Activated T-cell treated with anti-CD3 and anti-CD28 coated beads, Interleukin-2, amount 50 U/mL, for 1 hour (primary cell): ENCODE measurements around the gene MTMR4.
"Not testable (repeated sequence)": the region's sequence is repeated elsewhere in the genome, so short reads cannot be mapped to it uniquely, and the experiment has no call there.

Experiments
- DNase-seq: peaks from one replicate; pipeline ENCODE4 v3.0.0-alpha.2; 2020

Gene MTMR4

DNA sequence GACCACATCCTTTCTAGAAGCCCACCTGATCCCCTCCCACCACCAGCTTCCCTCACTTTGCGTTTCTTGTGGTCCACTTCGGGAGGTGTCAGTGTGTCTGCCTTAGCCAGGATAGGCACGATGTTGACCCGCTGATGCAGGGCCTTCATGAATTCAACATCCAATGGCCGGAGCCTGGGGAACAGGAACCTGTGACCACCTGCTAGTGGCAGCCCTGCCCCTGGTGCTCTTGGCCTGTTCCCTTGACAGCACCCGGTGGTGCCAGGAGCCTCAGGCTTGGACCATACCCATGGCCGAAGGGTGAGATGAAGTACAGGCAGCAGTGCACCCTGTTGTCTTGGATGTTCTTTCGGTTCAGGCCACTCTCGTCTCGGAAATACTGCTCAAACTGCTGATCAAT is 7.2 kb upstream of the MTMR4 start:
- DNase-seq = no peak

DNA sequence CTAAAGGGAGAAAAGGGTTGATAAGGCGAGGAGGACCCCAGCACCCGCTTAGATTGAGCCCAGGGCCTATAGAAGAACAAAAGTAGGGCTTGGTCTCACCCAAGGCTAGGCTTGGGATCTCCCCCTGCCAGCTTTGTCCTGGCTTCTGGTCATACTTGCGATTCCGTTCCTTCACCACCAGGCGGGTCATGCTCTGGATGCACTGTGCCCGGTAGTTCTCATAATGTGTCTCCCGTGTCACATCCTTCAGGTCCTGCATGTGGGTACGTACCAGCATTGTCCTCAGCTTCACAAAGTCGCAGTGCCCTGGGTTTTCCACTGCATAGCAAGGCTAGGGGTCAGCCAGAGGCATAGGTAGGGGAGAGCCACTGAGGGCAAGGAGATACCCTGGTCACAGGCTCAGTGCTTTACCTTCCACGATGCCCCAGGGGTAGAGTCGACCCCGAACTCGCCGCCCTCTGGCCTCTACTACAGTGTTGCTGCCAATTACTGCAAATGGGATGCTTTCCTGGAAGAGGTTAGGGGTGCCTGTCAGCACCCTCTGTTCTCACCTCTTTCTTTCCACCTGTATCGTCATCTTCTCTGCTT is 6.5 kb upstream of the MTMR4 start:
- no peak for DNase-seq

DNA sequence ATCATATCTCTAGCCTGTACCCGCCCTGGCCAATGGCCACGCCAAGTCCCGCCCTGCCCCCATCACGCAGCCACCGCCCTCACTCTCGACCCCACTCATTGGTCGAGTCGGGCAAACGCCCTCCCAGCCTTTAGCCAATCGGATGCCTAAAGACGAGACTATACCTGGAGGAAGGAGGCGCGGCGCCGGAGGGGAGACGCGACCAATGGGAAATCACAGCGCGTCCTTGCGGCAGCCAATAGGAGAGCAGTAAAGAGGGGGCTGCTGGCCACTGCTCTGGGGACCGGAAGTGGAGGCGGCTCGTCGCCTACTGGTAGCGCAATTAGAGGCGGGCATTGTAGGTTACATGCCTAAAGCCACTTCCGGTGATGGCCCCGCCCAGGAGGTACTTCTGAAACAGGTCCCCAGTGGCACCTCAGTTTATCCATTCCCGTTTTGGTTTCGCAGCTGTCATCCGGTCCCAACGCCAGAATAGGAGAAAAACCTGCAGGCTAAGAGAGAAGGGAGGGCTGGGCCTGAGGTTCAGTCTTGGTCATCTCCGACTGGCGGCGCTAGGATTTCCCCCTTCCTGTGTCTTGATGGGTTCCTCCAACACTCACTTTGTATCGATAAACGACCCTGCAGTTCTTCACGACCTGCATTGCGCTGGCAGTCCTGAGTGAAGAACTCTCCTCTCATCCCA is 3.6 kb upstream of the MTMR4 start:
- DNase-seq = peak; percentile 98

DNA sequence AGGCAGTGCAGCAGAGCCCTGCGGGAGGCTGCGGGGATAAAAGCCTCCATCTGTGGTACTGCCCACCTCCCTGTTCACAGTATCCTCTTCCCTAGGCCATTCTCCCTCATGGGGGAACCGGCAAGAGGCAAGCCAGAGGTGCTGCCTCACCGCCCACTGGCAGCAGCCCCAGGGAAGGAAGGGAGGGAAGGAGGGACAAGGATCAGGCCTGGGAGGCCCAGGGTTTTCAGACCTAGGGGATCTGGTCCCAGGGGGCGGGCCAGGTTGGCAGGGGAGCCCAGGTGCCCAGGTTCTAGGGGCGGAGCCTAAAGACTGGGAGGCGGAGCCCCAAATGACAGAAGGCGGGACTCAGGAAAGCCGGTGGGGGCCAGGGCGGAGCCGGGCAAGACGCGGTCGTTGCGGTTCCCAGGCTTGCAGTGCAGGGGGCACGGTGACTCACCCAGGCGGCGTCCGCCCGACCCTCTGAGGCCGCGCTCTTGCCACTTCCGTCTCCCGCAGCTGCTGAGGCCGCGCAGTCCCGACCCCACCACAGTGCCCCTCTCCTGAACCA is 3.0 kb upstream of the MTMR4 start:
- DNase-seq = no peak

DNA sequence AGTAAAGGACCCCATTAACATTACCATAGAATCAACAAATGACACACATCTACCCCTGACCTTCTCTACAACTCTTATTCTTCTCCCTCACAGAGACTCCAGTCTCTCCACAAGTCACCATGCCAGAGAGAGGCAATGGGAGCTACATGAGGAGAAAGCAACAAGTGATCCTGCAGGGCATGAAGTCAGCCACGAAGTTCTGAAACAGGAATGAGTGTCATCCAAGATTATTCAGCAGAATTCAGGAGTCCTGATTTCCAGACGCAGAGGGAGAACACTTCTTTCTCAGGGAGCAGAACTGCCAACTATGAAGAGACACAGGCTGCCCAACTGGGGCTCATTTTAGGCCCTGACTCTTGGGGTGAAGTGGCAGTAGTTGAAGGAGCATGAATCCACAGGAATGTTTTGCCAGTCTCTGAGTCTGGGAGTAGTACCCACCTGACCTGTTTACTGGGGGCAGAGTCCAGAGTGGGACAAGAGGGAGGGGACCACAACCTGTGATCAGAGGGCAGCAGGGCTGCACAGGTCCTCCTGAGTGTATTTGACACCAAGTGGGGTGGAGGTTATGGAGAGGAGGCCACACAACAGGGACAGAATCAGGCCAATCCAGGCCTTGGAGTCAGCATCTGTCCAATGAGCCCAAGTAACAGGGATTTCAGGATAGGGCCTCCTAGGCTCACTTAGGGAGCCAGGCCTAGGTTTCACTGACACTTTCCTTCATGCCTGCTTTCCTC is 2.4 kb upstream of the MTMR4 start:
- DNase-seq = no peak

DNA sequence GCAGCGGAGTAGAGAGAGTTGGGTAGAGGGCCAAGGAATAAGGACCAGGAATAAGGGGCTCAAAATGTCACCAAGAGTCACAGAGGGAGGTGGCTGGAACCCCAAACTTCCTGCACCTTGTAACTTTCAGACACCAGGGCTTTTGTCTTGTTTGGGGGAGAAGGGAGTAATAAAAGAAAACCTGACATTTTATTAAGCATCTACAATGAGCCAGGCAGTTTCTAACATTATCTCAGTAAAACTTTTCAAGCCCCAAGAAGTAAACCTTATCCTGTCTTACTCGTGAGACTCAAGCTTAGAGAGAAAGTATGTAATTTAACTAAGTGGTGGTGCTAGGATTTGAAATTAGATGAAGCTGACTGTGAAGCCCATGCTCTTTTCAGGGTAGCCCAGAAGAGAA is 848 bp upstream of the MTMR4 start:
- no peak for DNase-seq

DNA sequence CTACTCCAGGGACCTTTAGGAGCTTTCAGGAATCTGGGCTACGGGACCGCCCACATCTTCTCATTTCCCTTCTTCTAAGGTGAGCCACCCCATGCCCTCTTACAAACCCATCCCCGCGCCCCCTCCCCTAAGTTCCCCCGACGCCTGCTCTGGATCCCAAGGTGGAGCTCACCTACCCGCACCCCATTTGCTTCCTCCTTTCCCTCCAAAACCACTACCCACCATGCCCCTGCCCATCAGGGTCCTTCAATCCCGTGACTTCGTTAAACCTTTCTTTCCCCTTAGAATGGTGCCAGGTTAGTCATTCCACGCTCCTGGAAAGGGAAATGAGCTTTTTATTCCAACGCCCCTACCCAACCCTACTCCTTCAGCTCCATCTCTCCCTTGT is 326 bp upstream of the MTMR4 start:
- no peak for DNase-seq

DNA sequence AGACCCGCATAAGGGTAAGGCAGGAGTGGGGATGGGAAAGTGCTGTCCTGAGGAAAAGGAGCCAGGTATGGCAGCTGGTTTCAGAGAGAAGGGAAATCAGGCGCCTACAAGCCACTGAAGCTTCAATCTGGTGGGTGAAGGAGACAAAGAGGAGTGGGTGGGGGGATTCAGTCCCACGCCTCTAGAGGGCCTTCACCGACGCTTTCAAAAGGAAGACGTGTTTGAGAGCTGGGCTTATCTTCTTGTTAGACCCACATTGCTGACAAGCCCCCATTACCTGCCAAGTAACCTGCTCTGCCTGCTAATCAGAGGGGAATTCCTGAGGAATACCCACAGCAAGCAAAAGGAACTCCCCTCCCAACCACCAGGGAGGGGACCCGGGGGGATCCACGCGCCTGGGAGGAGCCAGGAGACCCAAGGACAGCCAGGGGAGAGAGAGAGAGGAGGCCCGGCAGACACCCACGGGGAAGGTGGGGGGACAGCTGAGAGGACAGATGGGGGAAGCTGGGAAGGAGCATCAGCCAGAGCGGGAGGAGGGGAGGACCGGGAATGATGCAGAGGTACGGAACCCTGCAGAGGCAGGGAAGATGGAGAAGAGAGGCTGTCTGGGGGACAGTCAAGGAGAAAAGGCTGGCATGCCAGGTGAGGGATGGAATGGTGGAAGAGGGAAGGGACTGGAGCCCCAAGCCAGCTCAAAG is 1.0 kb downstream of the MTMR4 start:
- no peak for DNase-seq

DNA sequence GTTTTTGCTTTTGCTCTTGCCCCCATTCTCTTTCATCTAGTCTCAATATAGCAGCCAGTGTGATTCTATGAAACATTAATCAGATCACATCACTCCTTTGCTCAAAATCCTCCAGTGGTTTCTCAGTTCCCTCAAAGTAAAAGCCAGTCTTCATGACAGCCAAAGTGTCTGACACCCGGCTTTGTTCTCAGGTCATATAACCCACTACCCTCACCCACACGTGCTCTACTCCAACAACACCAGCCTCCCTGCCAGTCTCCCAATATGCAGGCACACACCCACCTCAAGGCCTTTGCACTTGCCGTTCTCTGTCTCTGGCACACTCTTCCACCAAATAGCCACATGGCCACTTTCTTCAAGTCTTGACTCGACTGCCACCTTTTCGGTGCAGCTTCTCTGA is 4.4 kb downstream of the MTMR4 start:
- DNase-seq = no peak

DNA sequence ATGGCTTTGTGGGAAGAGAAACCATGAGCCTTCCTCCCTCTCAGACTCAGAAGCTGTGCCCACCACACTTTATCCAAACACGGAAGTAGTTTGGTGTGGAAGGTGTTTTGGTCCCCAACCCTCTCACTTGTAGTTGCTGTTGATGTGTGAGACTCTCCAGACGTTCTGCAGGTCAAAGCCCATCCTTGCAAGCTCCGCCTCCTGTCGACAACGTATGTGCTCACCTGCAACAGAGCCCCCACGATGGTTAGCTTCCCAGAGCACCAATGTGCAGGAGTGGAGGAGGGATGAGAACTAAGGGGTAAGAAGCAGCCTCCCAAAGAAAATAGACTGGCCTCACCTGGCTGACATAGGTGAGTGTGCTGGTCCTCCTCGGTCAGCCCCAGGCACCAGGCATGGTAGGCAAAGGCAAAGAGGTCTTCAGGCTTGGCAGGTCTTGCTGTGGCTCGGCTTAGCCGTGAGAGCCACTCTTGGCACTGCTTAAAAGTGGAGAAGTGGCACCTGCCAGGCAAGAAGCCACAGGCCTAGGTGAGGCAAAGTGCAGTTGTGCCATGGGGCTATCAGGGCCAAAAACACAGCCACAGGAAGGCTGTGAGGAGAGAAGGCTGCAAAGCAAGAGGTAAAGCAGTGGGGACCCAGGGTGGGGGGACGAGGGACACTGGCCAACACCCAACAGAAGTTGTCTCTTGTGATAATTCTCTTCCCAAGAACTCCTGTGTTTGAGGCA is 5.9 kb downstream of the MTMR4 start:
- DNase-seq = no peak

DNA sequence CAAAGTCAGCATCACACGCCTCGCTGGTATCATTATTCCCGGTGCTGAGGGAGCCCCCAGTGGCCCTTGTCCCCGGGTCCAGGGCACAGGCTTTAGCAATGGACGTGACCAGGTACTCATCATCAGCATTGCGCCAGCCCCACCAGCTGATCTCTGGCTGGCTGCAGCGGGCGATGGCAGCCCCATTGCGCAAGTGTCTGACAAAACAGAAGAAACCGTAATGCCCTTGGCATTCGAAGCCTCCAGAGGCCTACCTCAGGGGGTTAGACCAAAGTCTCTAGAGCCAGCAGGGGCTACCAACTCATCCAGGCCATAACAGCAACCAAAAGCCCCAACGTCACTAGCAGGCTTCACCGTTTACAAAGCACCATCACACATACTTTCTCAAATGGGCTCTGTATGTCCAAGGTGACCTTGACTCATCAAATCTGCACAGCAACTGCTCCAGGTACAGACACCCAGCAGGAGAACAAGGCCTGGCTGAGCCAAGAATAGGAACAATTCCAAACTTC is 7.3 kb downstream of the MTMR4 start:
- no peak for DNase-seq

DNA sequence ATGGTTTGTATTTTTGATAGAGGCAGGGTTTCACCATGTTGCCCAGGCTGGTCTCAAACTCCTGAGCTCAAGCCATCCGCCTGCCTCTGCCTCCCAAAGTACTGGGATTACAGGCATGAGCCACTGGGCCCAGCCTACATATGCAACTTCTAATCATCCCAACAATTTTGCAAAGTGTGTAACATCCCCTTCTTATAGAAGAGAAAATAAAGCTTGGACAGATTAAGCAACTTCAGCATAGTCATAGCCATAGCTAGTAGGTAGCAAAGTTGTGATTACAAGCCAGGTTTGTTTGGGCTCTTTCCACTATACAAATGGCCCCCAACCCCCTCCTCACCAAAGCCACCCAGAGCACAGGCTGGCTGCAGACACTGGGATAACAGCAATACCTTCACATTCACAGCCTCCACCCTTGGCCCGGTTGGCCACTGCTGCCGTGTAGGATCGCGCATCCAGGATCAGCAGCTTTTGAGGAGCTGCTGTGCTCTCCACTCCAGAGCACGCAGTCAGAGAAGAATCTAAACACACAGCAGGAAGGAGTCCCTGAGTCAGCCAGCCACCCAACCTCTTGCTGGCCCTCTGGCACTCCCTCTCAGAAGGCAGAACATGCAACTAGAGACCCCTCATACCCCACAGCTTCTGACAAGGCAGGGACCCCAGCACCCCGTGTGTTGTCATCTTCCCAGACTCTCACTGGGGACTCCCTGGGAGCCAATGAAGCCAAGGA is 7.9 kb downstream of the MTMR4 start:
- DNase-seq = no peak

DNA sequence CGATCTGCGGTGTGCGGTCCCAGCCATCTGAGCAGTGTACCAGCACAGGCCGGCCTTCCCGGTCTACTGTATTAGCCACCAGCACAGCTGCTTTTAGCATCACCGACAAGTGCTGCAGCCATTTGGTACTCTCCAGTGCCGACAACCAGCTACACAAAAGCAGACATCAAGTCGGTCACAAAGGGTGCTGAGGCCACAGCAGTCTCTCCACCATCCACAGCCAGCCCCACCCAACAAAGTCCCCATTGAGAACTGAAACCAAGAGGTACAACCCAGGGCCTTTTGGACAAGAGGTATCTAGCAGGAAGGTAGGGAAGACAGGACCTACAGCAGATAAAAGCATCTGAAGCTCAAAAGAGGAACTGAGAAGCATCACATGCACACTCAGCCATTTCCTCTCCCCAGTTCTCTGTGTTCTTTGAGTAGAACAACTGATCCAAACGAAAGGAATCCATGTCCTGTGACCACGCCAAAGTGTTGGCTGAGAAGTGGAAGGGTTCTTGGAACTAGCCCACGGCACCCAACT is 9.5 kb downstream of the MTMR4 start:
- DNase-seq = no peak

DNA sequence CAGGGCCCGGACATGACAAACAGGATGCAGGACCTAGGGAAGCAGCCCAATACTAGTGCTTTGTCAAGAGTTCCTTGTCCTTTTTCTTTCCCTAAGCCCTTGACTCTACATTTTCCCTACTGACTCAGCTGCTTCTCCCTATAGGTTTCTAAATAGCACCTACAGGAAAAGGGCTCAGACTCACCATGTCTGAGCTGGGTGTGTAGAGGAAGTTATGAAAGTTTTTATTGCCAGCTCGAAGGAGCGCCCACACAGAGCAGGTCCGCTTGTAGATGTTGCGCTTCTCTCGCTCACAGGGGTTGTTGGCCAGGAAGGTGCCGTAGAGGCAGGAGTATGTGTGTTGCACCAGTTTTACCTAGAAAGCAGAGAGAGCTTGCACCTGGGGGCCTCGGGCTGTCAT is 10.6 kb downstream of the MTMR4 start:
- DNase-seq = no peak

DNA sequence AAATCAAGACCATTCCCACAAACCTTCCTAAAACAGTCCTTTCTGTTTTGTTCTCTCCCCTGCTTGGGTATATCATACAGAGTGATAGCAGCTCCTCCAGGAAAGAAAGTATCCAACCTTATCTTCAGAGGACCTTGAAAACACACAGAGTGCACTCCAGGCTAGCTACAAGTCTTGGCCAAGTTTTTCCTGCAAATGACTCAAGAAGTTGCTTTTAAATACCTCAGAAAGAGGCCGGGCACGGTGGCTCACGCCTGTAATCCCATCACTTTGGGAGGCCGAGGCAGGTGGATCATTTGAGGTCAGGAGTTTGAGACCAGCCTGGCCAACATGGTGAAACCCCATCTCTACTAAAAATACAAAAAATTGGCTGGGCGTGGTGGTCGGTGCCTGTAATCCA is 11.3 kb downstream of the MTMR4 start:
- not testable (repeated sequence) for DNase-seq

DNA sequence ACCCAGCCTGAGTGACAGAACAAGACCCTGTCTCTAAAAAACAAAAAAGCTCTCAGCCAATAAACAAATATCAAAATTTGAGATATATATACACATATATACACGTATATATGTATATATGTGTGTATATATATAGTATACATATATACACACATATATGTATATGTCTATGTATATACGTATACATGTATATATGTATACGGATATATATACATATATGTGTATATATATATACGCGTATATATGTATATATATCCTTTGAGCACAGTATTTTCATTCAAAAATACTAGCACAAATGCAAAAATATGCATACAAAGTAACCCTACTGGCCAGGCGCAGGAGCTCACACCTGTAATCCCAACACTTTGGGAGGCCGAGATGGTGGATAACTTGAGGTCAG is 13.0 kb downstream of the MTMR4 start:
- DNase-seq = no peak

DNA sequence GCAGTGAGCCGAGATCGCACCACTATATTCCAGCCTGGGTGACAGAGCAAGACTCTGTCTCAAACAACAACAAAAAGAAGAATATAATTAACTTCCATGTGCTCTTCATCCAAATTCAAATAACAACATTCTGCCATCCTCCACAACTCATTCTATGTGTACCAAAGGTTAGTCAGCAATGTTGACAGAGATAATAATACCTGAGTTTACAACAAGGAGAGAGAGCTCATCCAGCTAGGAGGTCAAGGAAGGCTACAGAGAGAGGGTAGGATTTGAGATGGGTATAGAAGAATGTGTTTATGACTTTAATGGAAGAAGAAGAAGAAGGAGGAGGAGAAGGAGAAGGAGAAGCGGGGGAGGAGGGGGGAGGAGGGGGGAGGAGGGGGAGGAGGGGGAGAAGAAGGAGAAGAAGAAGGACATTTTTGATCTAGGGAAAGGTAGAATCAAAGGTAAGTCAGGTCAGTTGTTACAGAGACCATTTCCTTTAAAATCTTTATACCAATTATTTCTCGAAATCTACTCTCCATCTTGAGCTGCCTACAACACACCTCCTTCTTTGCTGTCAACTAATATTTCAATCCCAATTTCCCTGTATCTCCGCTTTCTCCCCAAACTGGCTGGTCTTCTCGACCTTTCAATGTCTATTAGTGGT is 16.1 kb downstream of the MTMR4 start:
- DNase-seq = no peak

DNA sequence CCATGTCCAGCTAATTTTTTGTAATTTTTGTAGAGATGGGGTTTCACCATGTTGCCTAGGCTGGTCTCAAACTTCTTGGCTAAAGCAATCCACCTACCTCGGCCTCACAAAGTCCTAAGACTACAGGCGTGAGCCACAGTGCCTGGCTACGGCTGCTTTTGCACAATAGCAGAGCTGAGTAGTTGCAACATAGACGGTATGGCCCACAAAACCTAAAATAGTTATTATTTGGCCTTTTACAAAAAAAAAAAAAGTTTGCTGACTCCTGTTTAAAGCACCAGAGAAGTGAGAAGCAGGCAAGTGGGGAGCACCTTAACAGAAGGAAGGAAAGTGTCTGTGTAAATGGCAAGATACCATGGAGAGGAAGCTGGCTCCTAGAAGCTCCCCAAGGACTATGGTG is 20.9 kb downstream of the MTMR4 start:
- DNase-seq = no peak

DNA sequence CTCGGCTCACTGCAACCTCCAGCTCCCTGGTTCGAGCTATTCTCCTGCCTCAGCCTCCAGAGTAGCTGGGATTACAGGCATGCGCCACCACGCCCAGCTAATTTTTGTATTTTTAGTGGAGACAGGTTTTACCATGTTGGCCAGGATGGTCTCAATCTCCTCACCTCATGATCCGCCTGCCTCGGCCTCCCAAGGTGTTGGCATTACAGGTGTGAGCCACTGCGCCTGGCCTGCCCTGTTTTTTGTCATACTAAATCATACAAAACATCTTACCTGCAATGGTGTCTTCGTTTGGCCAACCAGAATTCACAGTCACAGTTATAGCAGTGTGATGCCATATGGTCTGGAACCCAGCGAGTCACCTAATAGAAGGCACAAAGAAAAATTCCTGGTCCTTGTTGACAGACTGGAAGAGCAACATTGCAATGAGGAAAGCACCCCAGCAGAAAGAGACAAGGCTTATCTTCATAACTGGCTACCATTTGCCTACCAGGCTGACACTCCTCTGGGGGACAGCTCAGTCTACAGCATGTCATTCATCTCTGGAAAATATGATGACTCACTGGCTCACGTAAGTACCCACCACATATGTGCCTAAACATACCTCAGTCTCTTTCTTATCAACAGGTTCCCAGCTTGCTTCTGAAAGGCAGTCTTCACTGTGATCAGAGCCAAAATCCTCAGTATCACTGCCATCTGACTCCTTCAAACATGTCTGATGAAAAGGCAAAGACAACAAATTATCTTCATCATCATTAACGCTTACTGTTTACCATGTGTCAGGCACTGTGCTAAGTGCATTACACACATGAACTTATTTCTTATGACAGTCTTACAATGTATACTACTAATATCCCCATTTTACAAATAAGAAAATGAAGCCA is 22.0 kb downstream of the MTMR4 start:
- no peak for DNase-seq

DNA sequence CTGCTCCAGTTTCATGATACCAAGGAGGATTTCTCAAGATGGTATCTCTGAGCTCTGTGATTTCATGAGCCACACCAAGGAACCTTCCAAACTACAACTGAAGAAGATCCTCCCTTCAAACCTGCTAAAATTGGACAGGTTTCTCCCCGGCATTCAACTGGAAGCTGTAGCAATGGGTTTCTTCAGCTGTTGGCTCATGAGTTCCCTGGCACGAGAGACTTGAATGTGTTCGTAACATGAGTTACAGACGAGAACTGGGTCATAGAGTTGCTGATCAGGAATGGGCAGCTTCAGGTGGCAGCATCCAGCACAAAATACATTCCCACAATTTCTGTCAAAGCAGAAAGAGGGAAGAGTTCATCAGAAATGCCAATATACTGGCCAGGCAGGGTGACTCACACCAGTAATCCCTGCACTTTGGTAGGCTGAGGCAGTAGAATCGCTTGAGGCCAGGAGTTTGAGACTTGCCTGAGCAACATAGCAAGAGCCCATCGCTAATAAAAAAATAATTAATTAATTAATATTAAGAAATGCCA is 22.9 kb downstream of the MTMR4 start:
- no peak for DNase-seq
